GM12801 (cell line): Measurements from ENCODE around the gene EFHC1.

Source experiments
- CTCF ChIP-seq: IDR thresholded peaks from one replicate; pipeline ENCODE4 v1.5.1; 2011; ENCODE audit warnings: control low read depth; ENCODE audit not compliant: insufficient read length; ENCODE audit errors: extremely low read depth

EFHC1 gene, protein sequence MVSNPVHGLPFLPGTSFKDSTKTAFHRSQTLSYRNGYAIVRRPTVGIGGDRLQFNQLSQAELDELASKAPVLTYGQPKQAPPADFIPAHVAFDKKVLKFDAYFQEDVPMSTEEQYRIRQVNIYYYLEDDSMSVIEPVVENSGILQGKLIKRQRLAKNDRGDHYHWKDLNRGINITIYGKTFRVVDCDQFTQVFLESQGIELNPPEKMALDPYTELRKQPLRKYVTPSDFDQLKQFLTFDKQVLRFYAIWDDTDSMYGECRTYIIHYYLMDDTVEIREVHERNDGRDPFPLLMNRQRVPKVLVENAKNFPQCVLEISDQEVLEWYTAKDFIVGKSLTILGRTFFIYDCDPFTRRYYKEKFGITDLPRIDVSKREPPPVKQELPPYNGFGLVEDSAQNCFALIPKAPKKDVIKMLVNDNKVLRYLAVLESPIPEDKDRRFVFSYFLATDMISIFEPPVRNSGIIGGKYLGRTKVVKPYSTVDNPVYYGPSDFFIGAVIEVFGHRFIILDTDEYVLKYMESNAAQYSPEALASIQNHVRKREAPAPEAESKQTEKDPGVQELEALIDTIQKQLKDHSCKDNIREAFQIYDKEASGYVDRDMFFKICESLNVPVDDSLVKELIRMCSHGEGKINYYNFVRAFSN

DNA sequence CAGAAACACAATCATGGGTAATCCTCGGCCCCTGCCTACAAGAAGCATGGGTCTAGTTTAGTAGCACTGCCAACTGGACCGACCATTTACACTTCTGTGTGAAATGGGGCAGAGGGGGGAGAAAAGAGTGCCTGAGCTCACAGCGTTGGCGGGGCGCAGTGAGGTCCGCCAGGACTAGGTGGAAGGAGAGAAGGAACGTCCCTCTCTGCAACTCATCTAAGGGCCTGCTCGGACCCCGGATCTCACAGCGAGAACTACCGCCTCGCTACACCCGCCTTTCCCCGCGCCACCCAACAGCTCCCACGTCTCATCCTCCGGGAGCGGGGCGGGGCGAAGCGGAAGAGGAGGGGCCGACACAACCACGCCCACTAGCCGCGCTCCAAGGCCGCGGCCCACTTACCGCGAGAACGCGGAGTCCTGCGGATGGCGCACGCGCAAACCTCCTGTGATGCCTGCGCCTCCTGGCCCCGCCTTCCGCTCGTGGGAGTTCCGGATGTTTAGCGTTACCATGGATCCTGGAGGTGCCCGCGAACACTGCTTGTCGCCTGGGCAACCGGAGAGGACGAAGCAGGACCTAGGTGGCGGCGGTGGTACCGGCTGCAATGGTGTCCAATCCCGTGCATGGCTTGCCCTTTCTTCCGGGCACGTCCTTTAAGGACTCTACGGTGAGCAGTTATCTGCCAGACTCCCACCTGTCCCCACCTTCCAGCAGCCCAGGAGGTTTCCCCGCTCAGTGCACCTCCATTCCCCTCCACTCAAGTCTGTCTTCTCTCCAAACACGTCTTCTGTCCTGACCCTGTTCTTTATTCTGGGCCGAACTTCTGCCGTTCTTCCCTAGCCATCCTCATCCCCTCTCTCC lies at the start of gene EFHC1:
Gene EFHC1 (plus strand): TSS at position 534 of the 859 bp plus-strand sequence. CDS start 69 bp downstream, at position 603.
- TF ChIP-seq CTCF = no peak

GRCh38 chr6:52371656-52372191 lies 48.4 kb upstream of the EFHC1 start:
- TF ChIP-seq CTCF = no peak

DNA sequence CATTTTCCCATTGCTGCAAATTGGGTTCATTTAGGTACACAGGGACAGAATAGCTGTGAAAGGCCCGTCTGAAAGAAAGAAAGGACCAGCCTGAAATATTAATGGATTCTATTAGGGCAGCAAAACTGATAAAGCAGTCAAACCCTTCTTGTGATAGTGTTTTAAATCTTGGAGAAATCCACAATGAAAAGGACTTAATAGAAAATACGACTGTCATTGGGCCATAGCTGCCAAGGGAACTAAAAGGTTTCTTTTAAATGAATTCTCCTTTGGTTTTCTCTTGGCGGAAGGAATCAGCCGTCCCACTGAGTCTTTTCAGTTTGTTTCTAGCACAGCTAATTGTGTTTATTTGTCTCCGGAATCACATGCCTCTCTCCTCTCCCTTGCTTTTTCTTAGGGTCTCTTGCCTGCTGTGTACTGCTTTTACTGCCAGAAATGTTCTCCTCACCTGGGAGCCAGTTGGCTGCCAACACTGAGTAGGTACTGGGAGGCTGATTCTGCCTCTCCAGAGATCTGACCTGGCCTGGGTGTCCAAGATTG lies 46.9 kb upstream of the EFHC1 start:
- no peak for TF ChIP-seq CTCF

DNA sequence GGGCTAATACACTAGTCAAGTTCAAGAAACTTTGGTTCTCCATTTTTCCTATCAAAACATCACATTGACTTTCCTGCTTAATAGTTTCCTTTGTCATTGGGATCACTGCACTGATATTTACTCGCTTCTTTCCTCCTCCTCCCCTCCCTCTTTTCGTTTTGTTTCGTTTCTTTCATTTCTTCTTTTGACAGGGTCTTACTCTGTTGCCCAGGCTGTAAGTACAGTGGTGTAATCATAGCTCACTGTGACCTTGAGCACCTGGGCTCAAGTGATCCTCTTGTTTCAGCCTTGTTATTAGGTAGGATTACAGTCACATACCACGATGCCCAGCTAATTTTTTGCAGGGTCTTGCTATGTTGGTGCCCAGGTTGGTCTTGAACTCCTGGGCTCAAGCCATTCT lies 45.9 kb upstream of the EFHC1 start:
- no peak for TF ChIP-seq CTCF

DNA sequence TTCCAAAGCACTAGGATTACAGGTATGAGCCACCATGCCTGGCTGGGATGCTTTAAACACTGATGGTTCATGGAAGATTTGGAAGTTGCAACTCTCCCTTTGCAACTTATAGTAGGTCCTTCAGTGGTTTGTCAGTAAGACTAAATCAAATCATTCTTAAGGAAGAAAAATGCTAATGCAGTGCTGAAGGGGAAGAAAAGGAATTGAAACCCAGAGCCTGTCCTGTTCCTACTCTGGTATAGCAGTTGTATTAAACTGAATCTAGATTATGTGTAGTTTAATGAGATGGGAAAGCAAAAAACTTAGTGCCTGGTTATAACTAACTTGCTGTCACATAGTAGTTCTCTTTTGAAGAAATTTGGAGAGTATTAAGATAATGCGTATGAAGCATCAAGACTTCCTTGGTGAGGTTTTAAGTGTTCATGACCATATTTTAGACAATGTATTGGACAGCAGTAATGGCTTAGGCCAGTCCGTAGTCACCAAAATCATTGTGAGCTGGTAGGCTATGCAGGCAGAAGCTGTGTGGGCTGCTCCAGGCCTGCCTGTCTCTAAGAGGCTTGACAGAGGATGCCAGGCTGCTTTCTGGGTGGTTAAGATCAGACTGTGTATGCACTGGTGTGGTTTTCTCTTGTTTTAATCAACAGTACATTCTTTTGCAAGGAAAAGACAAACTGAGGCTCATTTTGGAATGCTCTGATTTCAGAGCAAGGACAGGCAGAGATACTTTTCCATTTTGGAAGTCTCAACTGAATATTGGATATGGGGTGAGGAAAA lies 44.2 kb upstream of the EFHC1 start:
- TF ChIP-seq CTCF = no peak

- no peak for TF ChIP-seq CTCF
These were observed 43.4 kb upstream of the EFHC1 start for GRCh38 chr6:52376763-52377162.
